Mesothelial cell of epicardium (in vitro differentiated cells): ENCODE data around the gene LAMTOR1. TPM values are rescaled to one million over a fixed set of nuclear protein-coding genes. Genes with fewer than 3 reads are reported as not detected.
A peak's percentile ranks its signal among the peaks of the same experiment; 100 is the strongest.

Source experiments
- DNase-seq, 2 experiments: peaks; one replicate each; pipeline ENCODE4 v3.0.0; 2021; ENCODE audit warnings: low spot score in 2 of 2; ENCODE audit not compliant: unreplicated experiment in 2 of 2
- H3K27ac Mint-ChIP-seq: 2 replicates; pipeline ENCODE4 v1.8.0; 2021; ENCODE audit warnings: mixed read lengths
- H3K27me3 Mint-ChIP-seq: 2 replicates; pipeline ENCODE4 v1.8.0; 2021; ENCODE audit warnings: low read depth, mixed read lengths
- H3K36me3 Mint-ChIP-seq: 2 replicates; pipeline ENCODE4 v1.8.0; 2021; ENCODE audit warnings: mixed read lengths
- H3K4me1 Mint-ChIP-seq: 2 replicates; pipeline ENCODE4 v1.8.0; 2021; ENCODE audit warnings: mixed read lengths
- H3K4me3 Mint-ChIP-seq: 2 replicates; pipeline ENCODE4 v1.8.0; 2021; ENCODE audit warnings: mild to moderate bottlenecking, moderate library complexity, mixed read lengths
- H3K9me3 Mint-ChIP-seq: 2 replicates; pipeline ENCODE4 v1.8.0; 2021; ENCODE audit warnings: mixed read lengths
- microRNA-seq: library from miRNA; unstranded; fragments of <30 nt; microRNA quantifications from one replicate; pipeline ENCODE4 v1.2.0, GENCODE V29; 2021; ENCODE audit warnings: inconsistent platforms, mixed read lengths
- total RNA-seq: library from RNA; stranded (reverse); gene quantifications from 3 replicates; pipeline ENCODE4 v1.2.1, GENCODE V29; 2021
- TF ChIP-seq, protein P1 (sequence below): fragments of 200-600 bp; sonication (generic); IDR thresholded peaks from one replicate; pipeline ENCODE4 v1.5.0; 2021; ENCODE audit warnings: antibody characterized with exemption; ENCODE audit not compliant: unreplicated experiment

Gene LAMTOR1
- total RNA-seq, 1 donor from 2014 or later = 69.1 TPM

DNA sequence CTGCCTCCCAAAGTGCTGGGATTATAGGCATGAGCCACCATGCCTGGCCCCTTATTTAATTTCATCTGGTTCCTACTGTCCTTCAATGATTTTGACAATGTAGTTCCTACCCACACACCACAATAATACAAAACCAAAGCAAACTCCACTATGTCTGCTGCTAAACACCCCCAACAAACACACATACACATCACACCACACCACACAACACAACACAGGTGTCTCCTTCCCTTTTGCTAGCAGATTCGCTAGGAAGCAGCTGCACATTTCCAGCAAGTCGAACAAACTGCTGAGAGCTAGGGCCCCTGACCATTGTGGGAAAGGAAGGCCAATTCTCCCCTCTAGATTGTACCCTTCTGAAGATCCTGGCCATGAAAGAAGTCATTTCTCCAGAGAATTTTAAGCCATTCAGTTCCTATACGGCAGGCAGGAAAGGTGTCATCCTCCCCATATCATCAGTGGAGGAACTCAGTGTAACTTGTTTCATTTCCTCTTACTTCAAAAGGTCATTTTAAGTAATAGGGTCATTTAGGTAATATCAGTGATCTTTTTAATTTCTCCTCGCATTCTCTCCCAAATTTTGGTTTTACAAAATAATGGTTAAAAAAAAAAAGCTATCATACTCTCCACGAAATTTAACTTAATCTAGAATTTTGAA lies 41.2 kb downstream of the LAMTOR1 start:
- H3K36me3 Mint-ChIP-seq = peaks cover 8% of the 10 kb centered on the region
- no peaks in the 10 kb centered on the region for H3K9me3 Mint-ChIP-seq
- H3K27me3 Mint-ChIP-seq = no peaks in the 10 kb centered on the region
- no peak overlapping the region for H3K4me3 Mint-ChIP-seq
- H3K4me1 Mint-ChIP-seq = peaks cover 5% of the 10 kb centered on the region
- TF ChIP-seq, protein P1, sequence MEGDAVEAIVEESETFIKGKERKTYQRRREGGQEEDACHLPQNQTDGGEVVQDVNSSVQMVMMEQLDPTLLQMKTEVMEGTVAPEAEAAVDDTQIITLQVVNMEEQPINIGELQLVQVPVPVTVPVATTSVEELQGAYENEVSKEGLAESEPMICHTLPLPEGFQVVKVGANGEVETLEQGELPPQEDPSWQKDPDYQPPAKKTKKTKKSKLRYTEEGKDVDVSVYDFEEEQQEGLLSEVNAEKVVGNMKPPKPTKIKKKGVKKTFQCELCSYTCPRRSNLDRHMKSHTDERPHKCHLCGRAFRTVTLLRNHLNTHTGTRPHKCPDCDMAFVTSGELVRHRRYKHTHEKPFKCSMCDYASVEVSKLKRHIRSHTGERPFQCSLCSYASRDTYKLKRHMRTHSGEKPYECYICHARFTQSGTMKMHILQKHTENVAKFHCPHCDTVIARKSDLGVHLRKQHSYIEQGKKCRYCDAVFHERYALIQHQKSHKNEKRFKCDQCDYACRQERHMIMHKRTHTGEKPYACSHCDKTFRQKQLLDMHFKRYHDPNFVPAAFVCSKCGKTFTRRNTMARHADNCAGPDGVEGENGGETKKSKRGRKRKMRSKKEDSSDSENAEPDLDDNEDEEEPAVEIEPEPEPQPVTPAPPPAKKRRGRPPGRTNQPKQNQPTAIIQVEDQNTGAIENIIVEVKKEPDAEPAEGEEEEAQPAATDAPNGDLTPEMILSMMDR = no peak
- DNase-seq = no peak
- H3K27ac Mint-ChIP-seq = no peak overlapping the region

DNA sequence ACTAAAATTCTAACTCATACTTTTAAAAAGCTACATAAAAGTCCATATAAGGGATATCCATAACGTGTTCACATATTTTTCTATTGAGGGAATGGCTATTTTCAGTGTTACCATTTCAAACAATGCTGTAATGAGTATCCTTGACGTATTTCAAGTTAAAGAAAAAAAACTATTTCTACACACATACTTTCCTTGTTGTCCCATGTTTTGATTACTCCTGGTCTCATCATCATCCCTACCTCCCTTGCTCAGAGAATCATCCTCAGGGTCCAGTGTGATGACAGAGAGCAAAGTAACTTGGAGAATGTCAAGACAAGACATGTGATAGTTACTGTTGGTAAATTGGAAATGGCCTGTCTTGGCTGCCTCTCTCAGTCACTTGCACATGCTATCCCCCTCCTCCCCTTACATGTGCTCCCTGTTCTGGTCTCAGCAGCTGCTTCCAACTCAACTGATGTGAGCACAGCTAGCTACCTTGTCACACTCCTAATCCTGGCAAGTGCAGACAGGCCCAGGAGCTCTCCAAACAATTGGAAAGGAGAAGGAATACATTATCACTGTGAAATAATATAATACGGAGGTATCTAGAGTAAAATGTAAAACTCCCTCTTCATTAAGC lies 44.6 kb downstream of the LAMTOR1 start:
- Mint-ChIP-seq H3K27ac (peak overlapping the region; percentile 71), H3K4me1 (peaks cover 5% of the 10 kb centered on the region), H3K4me3 (no peak overlapping the region), H3K36me3 (peaks cover 4% of the 10 kb centered on the region), H3K9me3 (no peaks in the 10 kb centered on the region), H3K27me3 (no peaks in the 10 kb centered on the region)
- no peak for DNase-seq
- TF ChIP-seq, protein P1 = no peak

DNA sequence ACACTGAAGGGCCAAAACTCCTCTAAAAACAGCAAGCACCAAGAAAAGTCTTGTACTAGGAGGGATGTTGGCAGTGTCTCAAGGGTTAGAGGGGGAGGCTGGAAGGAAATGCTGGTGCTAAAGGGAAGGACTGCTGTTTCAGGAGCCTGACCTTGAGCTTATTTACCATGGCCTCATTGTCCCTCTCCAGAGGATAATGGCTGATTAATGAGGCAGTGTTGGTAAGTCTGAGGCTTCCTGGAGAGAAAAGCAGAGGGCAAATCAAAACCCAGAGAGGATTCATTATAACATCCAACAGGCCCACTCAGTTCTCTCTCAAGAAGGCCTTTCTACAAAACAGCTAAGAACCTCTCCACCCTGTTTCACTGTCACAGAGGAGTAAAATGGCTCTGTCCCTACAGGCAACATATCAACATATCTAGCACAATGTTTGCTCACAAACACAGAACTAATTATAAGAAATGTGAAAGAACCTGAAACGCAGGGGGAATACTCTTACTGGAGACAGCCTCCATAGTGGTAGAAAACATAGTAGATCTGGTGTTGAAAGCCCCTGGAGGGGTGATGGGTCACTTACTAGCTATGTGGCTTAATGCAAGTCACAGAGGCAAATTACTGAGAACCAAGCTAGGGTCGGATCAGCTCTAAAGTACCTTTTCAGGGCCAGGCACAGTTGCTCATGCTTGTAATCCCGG lies 54.2 kb downstream of the LAMTOR1 start:
- Mint-ChIP-seq H3K27ac (peak overlapping the region; percentile 88), H3K4me3 (no peak overlapping the region), H3K36me3 (peaks cover 2% of the 10 kb centered on the region), H3K9me3 (no peaks in the 10 kb centered on the region), H3K27me3 (no peaks in the 10 kb centered on the region), H3K4me1 (peaks cover 12% of the 10 kb centered on the region)
- TF ChIP-seq, protein P1 = no peak
- DNase-seq = no peak

Small RNA genes within 50 kb of the gene (microRNA-seq; reads per million reads assigned to microRNA genes)
- not detected for gene MIR3165

Other genes with a start within 250 kb of the LAMTOR1 start
- not detected in 3 replicates for gene DEFB131B, start 224.8 kb downstream of the LAMTOR1 start, total RNA-seq
- gene XNDC1N, start 174.7 kb downstream of the LAMTOR1 start, total RNA-seq = 14.3 to 16.8 TPM (median 14.6 TPM) in 3 replicates
- 48.3 to 55.4 TPM (median 52.2 TPM) in 3 replicates for gene RNF121, start 174.3 kb downstream of the LAMTOR1 start, total RNA-seq
- 18.4 to 20.9 TPM (median 18.6 TPM) in 3 replicates for gene IL18BP, start 104.4 kb downstream of the LAMTOR1 start, total RNA-seq
- gene NUMA1, start 22.8 kb downstream of the LAMTOR1 start, total RNA-seq = 317 to 334 TPM (median 327 TPM) in 3 replicates
- gene LRRC51, start 22.4 kb downstream of the LAMTOR1 start, total RNA-seq = 3.0 to 5.2 TPM (median 4.3 TPM) in 3 replicates
- gene TOMT, start 2.6 kb upstream of the LAMTOR1 start, total RNA-seq = not detected in 3 replicates
- 39.3 to 39.5 TPM (median 39.4 TPM) in 3 replicates for gene ANAPC15, start 9.4 kb upstream of the LAMTOR1 start, total RNA-seq
- not detected in 3 replicates for gene FOLR3, start 32.4 kb upstream of the LAMTOR1 start, total RNA-seq
- gene FOLR1, start 88.8 kb upstream of the LAMTOR1 start, total RNA-seq = 0.44 to 1.0 TPM (median 0.47 TPM) in 3 replicates
- gene FOLR2, start 113.5 kb upstream of the LAMTOR1 start, total RNA-seq = not detected in 3 replicates
- gene INPPL1, start 121.5 kb upstream of the LAMTOR1 start, total RNA-seq = 279 to 299 TPM (median 289 TPM) in 3 replicates
- gene PHOX2A, start 140.9 kb upstream of the LAMTOR1 start, total RNA-seq = not detected in 3 replicates